PFSK-1 (cell line): Measurements from ENCODE around the gene ZCCHC8.

Experiments
- FOXP2 ChIP-seq: optimal IDR thresholded peaks from 2 replicates; pipeline ENCODE3; 2011; ENCODE audit warnings: borderline replicate concordance, control low read depth, inconsistent platforms; ENCODE audit not compliant: insufficient read depth; ENCODE audit errors: extremely low read length, extremely low read depth
- POLR2AphosphoS5 ChIP-seq: IDR thresholded peaks from 2 replicates; pipeline ENCODE4 v1.6.1; 2012; ENCODE audit warnings: low read depth, mild to moderate bottlenecking, control low read depth, low read length, moderate library complexity
- REST ChIP-seq, 2 experiments: IDR thresholded peaks; 2 replicates each; pipeline versions ENCODE4 v1.6.1 to v1.8.0; 2011 to 2012; ENCODE audit warnings: low read depth in 2 of 2, low read length in 2 of 2, control low read depth in 1 of 2, inconsistent platforms in 1 of 2, mild to moderate bottlenecking in 1 of 2, moderate library complexity in 1 of 2; ENCODE audit not compliant: insufficient read depth in 1 of 2
- SIN3A ChIP-seq: IDR thresholded peaks from 2 replicates; pipeline ENCODE4 v1.6.1; 2012; ENCODE audit warnings: mild to moderate bottlenecking, low read length, moderate library complexity, borderline replicate concordance; ENCODE audit not compliant: insufficient read depth
- TAF1 ChIP-seq: IDR thresholded peaks from 2 replicates; pipeline ENCODE4 v1.6.1; 2012; ENCODE audit warnings: low read length, control low read depth, borderline replicate concordance; ENCODE audit not compliant: insufficient read depth

GRCh38 chr12:122501489-122501989 lies 807 bp upstream of the ZCCHC8 start:
- no peak for TF ChIP-seq REST (IDR thresholded peaks at IDR 0.05; ENCODE audit: insufficient read depth in 1 of 2, low read depth in 2 of 2, low read length in 2 of 2)
- no peak for TF ChIP-seq POLR2AphosphoS5
- no peak for TF ChIP-seq FOXP2
- no peak for TF ChIP-seq SIN3A
- TF ChIP-seq TAF1 = no peak
